Glomerular endothelial cell (primary cell): ENCODE measurements around the gene TRMT11. TPM values are rescaled to one million over a fixed set of nuclear protein-coding genes. Genes with fewer than 3 reads are reported as not detected.
"Not testable (repeated sequence)": the region's sequence is repeated elsewhere in the genome, so short reads cannot be mapped to it uniquely, and the experiment has no call there.

Experiments
- DNase-seq: peaks from one replicate; pipeline ENCODE4 v3.0.0-alpha.2; 2011; ENCODE audit warnings: low read depth, low spot score; ENCODE audit errors: extremely low read depth
- total RNA-seq: library from RNA; depleted of rRNA; stranded (reverse); fragments of >200 nt; gene quantifications from 2 replicates; pipeline ENCODE4 v1.2.3, GENCODE V29; 2015

TRMT11 gene
- total RNA-seq, 1 donor from 2014 or later = 10.3 TPM

DNA sequence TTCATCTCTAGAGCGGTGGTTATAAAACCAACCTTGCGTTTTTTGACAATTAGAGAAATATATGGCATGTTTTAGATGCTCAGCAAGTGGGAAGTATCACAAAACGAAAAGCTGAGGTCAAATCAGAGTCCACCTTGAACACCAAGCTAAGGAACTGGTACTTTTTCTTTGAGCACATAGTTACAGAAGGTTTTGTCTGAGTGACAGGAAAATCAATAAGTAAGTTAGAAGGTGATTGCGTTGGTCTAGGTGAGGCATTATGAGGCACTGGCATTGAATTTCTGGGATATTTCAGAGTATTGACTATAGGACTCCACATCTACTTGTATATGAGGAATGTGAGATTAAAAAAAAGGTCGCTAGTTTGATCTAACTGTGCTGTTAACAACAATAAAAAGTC is 30.4 kb upstream of the TRMT11 start:
- no peak for DNase-seq

DNA sequence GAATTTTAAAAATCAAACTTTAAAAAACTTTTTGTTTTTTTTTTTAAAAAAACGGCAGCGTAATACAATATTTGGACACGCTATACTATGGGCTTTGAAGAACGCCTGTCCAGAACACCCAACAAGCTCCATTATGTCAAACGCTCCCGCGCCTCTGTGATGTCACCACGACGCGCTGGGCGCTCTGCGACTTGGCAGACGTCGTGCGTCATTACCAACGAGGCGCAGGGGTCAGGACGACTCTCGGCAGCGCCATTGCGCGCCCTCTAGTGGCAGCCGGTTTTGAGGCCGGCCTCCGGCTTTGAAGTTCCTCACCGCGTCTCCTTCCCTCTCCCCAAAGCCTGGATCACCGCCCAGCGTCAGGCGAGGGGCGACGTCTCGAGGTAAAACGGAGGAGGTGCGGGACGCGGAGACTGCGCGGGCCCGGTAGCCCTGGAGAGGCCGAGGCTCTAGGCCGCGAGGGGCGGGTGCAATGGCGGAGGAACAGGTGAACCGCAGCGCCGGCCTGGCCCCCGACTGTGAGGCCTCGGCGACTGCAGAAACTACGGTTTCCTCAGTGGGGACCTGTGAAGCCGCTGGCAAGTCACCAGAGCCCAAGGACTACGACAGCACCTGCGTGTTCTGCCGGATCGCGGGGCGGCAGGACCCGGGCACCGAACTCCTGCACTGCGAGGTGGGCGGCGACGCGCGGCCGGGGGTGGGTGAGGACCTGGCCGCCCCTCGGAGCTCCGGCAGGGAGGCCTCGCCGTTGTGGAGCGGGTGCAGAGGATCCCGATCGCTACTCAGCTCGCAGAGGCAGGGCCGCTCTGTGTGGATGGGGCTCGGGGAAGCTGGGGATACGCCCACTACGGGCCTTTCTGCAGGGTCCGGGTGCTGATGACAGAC is 29.6 kb upstream of the TRMT11 start, which contains the start of gene HINT3:
TSS of gene HINT3 (plus strand) at position 265 of the 885 bp plus-strand sequence. CDS start at position 473, 208 bp downstream.
- peak; percentile 90 for DNase-seq

DNA sequence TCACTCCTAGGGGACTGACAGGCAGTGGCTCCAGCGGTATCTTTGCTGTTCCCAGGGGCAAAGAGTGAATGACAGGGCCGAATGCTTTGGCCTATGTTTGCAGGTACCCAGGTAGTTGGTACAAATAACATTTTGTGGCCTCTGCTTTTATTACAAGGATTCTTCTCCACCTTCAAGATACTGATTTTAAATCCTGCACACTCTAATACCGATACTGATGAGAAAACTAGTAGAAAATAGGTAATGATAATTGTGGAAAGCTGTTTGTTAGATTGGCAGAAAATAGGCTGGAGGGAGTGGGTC is 29.0 kb upstream of the TRMT11 start:
- DNase-seq = no peak

DNA sequence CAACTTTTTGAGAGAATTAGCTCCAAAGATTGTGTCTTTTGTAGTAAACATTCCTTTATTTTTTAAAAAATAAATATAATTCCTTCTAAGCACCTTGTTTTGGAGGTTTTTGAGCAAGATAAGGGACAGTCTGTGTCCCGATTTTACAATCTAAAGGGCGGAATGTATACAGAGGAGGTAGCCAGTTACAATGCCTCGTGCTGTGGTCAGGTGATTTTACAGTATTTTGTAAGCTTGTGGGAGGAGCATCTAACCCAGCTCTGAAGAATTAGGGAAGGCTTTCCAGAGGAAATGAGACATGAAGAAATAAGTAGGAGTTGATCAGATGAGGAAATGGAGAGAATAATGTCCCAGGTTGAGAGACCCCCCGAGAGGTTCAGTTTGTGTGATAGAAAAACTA is 28.5 kb upstream of the TRMT11 start:
- no peak for DNase-seq

DNA sequence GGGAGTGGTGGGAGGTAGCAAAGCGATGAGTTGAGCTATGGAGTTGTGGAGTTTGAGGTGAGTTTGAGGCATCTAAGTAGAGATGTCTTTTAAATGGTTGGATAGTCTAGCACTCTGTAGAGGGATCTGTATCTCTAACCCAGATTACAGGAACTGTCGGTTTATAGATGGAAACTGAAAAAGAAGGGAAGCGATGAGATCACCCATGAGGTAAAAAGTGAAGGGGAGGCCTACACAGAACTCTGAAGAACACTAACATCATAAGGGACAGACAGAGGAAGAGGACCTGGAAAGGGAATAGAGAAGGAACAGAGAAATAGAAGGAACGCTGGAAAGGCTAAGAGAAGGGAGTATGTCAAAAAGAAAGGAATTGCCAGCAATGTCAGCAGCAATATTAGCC is 27.3 kb upstream of the TRMT11 start:
- DNase-seq = no peak

DNA sequence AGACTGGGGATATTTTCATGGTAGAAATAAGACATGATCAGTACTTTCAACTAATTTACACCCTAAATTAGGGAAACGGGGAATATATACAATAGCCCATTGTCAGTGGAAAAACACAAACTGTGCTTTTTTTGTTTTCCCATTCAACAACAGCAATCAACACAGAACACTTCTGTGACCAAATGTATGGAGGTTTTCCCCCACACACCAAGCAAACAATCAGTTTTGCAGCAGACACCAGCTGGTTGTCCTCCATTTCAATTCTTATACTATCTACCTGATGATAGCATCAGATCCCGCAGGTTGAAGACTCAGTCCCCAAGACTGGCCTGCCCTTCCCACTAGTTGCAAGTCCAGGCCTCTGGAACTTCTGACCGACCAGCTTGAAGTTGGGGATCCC is 25.2 kb upstream of the TRMT11 start:
- no peak for DNase-seq

DNA sequence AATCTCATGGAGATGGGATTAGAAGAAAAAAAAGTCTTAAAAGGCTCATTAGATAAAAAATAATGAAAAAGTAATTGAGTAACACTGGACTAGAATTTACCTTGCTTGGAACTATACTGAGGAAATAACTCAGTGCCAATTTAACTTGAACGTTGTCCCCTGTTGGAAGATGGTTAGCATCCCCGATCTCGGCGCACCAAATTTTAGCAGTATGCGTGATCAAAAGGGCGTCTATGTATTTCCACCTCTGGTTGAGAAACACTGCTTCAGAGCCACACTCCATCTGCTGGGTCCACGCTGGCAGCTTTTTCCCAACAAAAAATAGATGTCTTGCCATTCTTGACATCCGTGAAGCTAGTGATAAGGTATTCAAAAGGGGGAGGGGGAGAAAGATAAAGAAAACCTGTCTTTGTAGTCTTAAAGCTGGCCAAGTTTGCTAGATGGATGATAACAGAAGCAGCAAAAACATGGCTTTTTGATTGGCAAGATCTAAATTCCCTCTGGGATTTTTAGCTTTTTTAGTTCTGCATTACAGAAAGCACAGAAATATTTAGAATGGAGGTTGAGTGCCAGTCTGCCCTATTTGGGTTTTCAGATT is 23.3 kb upstream of the TRMT11 start:
- DNase-seq = no peak

DNA sequence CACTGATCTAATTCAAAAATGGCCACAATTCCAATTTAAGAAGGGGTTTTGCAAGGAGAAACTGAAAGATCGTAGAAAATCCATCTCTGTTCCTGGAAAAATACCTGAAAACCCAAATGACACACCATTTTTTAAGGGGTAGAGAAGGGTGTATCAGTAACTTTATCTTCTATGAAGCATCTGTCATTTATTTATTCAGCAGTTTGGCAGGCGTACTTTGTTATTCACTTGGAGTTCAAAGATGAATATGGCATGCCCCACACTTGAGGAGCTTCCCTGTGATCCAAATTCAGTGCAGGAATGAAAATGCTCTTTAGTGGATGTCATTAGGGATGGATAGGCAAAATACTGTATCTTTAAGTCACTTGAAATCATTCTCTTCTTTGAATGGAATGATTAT is 22.5 kb upstream of the TRMT11 start:
- DNase-seq = no peak

DNA sequence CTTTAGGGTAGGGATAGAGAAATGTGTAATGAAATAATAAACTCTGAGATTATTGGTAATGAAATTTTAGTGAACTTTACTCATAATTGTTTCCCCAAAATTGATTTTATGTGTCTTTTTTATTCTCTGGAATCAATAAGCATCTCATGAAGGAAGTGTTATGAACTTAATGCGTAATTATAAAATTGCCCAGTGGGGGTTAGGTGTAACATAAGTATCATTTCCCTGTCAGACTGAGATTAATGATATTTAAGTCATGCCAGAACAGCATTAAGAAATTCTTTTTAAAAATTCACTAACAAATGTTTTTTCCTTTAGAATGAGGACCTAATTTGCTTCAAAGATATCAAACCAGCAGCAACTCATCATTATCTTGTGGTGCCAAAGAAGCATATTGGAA is 19.8 kb upstream of the TRMT11 start:
- no peak for DNase-seq

DNA sequence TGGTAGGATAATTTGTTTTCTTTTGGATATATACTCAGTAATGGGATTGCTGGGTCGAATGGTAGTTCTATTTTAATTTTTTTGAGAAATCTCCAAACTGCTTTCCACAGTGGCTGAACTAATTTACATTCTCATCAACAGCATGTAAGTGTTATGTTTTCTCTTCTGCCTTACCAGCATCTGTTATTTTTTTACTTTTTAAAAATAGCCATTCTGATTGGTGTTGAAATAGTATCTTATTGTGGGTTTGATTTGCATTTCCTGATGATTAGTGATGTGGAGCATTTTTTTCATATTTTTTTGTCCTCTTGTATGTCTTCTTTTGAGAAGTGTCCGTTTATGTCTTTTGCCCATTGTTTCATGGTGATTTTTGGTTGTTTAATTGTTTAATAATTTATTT is 17.8 kb upstream of the TRMT11 start:
- DNase-seq = no peak

DNA sequence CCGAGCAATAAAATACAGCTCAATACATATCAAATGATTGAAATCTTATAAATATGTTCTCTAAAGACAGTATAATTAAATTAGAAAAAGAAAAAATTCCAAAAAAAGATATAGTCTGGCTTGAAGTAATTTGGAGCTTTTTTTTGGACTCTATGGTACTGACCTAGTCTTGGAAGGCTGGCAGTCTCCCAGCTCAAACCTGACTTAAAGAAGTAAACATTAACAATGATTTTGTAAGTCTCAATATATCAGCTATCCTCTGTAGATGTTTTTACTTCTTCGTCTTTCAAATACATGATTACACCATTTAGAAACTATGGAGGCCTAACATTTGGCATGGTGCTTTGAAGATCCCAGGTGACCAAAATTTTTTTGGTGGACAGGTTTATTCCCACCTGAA is 15.6 kb upstream of the TRMT11 start:
- DNase-seq = no peak

DNA sequence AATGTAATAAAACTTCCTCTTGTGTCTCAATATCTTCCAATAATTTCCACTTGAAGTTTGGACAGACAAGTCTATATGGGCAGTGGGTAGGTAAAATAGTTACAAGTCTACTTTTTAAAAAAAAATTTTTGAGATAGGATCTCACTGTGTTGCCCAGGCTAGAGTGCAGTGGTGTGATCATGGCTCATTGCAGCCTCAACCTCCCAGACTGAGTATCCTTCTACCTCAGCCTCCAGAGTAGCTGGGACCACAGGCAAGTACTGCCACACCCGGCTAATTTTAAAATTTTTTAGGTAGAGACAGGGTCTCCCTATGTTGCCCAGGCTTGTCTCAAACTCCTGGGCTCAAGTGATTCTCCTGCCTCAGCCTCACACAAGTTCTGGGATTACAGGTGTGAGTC is 13.9 kb upstream of the TRMT11 start:
- DNase-seq = not testable (repeated sequence)

DNA sequence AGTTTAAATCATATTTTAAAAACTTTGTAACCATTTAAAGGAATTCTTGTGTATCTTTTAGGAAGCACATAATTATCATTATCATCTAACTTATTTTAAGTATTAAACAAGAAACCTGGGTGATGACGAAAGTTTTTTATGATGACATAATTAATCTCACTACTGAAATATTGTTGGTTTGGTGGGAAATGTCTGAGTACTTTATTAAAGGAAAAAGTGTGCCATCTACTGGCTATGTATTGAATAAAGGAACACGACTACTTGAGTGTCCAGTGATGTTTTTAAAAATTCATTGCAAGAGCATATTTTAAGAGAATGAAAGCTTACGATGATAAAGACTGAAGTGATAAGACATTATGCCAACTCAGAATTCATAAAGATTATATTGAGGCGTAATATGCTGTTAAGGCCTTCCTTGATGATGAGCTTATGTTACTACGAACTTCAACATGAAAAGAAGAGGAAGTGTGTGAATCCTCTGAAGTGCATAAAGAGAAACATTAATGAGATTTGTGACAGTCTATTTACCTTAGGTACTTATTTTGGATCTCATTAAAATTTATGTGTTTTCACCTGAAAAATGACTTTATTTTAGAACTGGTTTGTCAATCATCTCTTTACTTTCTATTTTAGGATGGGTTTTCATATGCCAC is 12.0 kb upstream of the TRMT11 start:
- no peak for DNase-seq

DNA sequence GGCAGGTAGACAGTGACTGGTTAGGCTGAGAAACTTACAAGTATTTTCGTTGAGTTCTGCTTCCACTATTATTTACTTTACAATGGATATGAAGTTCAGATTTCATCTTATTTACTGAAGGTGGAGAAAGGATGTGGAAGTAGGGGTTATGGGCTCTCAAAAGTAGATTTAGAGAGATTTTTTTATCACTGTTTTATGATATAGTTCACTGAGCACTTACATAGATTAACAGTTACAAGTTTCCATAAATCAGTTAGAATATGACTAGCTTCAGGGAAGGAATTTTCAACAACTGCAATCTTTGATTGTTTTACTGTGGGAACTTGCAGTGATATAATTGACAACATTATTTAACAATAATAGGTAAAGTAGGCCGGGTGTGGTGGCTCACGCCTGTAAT is 7.2 kb upstream of the TRMT11 start:
- DNase-seq = no peak

DNA sequence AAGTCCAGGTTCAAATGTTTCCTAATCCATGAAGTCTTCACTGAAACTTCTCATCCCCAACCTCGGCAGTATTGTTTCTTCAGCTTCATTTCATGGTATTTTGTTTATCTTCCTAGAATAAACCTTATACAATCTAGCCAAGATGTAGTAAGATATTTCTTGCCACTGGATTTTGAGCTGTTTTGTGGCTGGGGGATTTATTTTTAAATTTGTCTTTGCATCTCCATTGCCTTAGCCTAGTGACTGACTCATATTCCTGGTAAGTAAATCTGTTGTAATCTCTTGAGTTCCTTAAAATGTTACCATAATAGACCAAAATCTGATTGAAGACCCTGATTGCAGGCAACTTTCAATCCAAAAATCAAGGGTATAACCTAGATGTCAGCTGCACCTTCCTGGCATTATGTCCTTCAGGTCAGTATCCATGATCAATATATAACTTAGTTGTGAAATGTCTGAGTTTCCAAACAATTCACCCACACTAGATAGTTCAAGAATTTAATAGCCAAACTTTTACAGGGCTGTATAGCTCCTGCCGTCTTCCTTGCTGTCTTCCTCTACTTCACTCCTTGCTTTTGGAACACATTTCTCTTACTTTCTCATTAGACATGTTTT is 4.7 kb upstream of the TRMT11 start:
- DNase-seq = no peak

DNA sequence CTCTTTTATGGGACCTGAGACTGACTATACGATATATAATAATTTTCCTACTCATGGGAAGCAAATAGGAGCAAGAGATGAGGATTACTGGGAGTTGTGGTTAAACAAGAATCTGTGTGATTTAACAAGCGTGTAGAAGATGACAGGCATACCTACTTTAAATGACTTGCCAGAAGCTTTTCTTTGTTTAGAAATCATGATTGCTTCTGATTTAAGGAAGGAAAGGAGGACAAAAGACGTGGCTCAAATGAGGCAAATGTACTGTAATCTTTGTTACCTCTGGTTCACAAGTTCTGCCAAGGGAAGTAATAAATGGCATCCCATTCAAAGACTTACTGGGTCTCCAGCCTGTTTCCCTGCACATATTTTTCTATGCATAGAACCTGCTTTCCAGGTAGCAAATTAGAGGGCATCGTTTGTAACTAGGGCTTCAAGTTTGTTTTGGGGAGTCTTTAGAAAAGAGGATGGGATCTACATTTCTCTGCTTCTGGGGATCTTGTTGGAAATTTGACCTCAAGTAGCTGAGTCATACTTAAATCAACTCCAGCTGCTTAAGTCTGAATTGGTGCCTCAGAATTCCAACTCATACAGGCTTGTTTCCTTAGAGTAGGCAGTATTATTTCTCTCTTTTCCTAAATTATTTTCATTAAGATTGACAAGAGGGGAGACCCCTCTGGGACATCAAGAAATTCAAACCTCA is 2.9 kb upstream of the TRMT11 start:
- DNase-seq = no peak

DNA sequence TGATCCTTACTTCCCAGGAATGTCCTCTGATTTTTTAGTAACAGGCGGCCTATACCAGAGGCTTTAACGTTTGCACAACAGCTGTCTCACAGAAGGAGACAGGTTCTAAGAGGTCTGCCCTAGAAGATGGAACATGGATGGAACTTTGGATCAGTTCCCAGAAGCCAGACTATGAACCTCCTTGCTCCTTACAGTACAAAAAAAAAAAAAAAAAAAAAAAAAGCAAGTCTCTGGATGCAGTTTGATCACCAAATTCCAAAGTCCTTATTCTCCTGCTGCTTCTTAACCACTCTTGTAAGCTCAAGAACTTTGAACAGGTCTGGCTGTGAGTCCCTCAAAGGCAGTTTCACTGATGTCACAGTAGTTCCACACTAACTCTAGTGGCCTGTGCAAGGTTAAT is 2.0 kb upstream of the TRMT11 start:
- no peak for DNase-seq

DNA sequence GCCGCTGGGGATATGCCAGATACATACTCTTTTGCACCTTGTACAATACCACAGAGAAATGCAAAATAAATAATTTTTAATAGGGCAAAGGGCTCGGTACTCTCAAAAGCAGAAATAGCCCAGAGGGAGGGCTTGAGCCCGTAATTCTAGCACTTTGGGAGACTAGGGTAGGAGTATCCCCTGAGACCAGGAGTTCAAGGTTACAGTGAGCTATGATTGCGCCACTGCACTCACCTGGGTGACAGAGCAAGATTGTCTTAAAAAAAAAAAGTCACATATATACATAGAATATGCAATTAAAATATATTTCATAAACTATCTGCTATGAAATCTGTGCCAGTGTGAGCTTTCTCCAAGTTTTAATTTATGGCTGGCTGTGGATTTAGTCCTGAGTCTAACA is 818 bp upstream of the TRMT11 start:
- DNase-seq = no peak

DNA sequence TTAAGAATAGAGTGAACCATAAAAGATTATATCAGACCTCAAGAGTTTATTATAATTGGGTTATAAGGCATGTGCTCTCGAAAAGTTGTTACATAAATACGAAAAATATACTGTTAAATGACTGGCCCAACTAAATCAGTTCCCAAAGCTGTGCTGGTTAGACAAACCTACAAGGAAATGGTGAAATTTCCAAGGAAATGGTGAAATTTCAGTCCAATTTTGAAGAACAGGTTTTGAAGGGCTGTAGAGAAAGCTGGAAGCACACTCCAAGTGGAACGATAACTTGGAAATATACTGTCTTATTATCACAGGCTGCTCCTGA is 400 bp upstream of the TRMT11 start:
- no peak for DNase-seq

DNA sequence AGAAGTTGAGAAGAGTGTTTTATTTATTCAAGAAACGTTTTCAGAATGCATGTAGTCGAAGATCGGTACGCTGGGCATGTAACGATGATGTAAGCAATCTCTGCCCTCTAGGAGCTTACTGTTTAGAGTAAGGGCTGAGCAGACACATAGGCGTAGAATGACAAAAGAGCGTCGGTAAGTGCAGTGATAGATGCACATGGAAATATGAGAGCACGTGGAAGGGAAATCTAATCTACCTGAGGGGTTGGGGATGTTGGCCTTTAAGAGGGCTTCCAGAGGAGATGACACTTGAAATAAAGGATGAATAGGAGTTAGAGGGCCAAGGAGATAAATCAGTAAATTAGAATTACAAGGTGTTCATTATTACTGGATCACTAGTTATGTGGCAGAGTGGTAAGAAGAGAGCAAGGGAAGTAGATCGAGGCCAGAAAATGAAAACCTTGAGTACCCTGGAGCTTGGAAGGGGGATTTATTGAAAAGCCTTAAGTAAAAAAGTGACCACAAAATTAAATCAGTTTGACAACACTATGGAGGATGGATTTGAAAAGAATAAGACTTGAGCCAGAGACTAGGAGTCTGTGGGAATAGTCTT is 782 bp downstream of the TRMT11 start:
- DNase-seq = no peak

DNA sequence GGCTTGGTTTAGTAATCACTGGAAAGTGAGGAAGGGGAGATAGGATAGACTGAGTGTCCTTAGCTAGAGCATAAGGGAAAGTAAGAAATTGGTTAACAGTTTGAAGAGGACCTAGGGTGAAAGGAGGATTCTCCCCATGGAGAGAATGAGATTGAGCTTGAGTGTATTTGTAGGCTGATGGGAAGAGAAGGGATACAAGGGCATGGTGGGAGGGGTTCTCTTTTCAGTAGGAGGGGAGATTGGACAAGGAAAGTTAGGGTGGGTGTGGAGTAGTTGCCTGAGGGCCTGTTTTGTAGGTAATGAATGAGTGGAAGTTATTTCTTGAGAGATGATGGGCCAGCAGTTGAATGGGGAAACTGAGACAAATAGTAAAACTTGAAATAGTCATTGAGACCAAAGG is 1.9 kb downstream of the TRMT11 start:
- no peak for DNase-seq
